Activated CD8-positive, alpha-beta memory T cell treated with anti-CD3 and anti-CD28 coated beads for 24 hours (primary cell): Measurements from ENCODE around the gene GAREM2.

Experiments used
- DNase-seq: peaks from one replicate; pipeline ENCODE4 v3.0.0-alpha.2; 2020

Gene GAREM2

GRCh38 chr2:26170795-26171194 lies 2.1 kb upstream of the GAREM2 start:
- DNase-seq = no peak

DNA sequence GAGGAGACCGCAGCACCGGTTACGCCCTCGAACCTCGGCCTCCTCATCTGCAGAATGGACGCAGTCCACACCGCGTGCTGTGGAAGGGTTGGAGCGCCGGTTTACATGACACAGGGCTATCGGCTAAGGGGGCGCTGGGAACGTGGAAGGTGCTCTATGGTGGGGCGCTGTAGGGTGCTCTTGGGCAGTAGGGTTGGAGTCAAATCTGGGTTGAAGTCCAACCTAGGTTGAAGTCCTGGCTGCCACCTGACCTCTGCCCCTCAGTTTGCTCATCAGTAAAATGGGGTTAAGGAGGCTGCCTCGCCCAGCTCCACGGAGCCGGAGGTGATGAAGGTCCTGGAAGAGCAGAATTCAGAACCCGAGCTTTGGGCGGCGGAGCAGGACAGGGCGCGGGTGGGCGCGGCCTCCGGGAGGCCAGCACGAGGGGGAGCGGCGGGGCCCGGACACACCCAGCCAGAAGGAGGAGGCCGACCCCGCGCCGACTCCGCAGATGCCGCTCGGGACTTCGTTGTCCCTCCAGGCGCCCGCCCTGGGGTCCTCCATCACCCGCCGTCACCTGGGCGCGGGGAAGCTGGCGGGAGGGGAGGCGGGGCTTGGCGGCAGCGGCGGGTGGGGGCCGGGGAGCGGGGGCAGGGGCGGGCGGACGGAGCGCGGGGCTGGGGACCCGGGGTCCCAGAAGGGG lies 558 bp upstream of the GAREM2 start:
- peak; percentile 56 for DNase-seq

DNA sequence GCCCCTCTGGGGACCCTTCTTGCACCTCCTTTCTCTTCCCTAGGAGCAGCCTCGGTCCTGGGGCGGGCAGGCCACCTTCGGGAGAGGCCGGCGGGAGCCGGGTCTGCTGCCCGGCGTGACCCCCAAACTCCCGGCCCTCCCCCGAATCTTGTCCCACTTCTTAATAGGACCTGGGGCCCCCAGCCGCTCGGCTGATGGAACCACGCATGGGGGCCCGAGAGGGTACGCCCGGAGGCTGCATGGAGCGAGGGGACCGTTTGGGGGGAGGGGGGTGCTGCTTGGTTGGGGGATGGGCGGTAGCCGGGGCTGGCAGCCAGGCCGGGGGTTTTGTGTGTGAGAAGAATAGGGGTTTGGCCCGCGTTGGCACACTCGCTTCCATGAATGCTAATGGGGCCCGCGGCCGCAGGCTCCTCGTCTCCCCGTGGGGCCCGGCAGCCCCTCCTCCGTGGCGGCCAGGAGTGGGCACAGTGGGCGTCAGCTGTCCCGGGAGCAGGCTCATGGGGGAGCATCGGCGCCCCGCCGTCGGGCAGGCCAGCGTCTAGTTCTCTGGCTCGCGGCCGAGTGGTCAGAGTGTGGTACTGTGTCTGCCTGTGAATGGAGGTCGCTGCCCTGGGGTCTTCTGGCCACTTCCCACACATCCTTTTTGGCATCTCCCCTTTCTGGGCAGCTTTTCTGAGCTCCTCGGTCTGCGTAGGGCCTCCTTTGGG lies 1.0 kb downstream of the GAREM2 start:
- DNase-seq = peak; percentile 59

DNA sequence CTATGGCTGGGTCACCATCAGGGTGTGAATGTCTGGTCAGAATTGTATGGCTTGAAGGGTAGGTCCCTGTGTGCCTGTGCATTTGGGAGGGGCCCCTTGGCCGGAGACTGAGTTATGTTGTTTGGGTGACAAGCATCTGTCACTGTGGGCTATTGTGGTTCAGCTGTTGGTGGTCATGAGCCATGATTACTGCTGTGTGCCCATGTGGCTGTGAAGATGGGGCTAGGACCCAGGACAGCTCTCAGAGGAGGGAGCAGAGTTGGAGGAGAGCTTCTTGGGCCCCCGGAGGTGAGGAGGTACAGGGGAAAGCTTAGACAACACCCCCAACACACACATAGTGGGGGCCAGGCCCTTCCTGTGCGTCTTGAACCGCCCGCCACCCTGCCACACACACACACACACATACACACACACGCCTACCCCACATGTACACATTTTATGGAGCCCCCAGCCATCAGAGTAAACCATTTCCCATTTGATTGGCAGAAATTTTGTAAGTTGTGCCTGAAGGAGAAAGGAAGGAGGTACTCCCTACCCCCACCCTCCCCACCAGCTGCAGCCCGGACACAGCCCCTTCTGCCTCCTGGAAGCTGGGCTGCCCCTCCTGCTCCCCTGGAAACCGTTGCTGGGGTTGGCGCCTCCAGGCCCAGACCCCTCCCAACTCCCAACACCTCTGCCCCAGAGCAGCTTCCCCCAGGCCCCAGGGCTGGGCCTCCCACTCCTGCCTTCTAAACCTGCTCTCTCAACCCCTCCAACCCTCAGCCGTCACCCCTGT lies 2.0 kb downstream of the GAREM2 start:
- DNase-seq = peak; percentile 51

- DNase-seq = peak; percentile 54
Measured at GRCh38 chr2:26175466-26176278, 2.8 kb downstream of the GAREM2 start.

DNA sequence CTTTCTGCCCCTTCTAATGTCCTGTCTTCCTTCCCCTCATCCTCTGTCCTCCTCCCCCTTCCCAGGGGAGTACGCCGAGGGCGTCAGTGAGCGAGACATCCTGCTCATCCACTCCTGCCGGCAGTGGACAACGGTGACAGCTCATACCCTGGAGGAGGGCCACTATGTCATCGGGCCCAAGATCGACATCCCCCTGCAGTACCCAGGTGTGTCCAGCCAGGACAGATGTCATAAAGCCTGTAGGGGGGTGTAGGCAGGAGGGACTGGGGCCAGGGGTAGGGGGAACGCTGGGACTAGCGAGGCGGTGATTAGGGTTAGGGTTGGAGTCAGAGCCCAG lies 3.4 kb downstream of the GAREM2 start:
- no peak for DNase-seq

- peak; percentile 32 for DNase-seq
Measured at GRCh38 chr2:26177122-26177521, 4.2 kb downstream of the GAREM2 start.

GRCh38 chr2:26178246-26178645 lies 5.4 kb downstream of the GAREM2 start:
- no peak for DNase-seq

DNA sequence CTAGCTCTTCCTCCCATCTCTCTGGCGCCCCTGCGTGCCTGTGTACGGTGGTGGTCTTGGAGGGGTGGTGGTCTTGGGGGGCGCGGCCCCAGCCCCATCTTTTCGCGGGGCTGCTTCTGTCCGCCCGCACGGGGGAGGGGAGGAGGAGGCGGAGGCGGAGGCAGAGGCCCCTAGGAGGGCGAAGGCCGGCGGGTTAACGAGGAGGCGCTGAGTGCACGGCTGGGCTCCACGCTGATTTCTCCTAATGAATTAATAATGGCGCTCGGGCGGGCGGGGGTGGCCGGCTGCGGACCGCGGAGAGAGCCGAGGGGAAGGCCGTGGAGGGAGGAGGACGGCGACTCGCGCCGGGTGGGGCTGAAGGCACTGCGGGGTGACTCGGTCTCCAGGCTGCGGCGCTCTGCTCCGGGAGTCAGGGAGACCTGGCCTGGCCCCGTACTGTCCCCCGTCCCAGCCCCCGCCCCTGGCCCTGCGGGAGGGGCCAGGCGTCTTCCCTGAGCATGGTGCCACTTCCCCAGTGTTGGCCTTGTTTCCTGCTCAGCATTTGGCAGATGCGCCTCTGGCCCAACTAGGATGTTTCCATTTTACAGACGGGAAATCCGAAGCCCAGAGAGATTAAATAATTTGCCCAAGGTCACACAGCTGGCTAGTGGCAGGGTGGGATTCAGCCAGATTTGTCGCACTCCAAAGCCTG lies 6.0 kb downstream of the GAREM2 start:
- DNase-seq = no peak

DNA sequence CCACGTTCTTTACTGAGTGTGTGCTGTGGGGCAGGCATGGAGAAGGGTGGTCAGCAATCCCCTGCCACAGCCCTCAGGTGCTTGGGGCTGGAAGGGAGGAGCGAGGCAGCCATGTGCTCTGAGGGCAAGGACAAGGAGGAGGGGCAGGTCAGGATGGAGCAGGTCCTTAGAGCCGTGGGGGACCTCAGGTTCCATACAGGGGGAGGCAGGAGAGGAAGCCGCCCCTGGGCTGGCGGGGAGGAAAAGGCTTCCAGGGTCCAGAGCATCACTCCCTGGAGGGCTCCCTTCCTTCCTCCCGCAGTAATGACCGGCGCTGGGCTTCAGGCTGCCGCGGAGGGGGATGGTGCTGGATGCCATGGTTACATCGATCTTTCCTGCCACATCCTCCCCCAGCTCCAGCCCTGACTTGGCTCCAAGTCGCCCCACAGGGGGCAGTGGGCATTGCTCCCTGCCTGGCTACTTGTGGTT lies 6.6 kb downstream of the GAREM2 start:
- no peak for DNase-seq

DNA sequence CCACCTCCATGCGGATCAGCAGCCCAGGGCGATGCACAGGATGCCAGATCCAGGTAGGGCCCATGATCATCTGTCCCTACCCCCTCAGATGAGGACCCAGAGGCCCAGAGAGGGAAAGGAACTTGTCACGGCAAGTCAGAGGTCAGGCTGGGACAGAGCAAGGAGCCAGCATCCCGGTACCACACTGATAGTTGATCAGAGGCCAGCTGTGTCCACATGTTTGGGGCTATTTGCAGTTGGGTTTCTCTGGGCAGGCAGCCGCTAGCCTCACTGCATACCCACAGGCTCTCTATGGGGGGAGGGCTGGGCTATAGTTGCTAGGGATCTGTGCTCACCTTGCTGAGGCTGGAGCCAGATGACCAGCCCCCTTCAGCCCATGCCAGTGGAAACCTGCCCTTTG lies 9.6 kb downstream of the GAREM2 start:
- no peak for DNase-seq

DNA sequence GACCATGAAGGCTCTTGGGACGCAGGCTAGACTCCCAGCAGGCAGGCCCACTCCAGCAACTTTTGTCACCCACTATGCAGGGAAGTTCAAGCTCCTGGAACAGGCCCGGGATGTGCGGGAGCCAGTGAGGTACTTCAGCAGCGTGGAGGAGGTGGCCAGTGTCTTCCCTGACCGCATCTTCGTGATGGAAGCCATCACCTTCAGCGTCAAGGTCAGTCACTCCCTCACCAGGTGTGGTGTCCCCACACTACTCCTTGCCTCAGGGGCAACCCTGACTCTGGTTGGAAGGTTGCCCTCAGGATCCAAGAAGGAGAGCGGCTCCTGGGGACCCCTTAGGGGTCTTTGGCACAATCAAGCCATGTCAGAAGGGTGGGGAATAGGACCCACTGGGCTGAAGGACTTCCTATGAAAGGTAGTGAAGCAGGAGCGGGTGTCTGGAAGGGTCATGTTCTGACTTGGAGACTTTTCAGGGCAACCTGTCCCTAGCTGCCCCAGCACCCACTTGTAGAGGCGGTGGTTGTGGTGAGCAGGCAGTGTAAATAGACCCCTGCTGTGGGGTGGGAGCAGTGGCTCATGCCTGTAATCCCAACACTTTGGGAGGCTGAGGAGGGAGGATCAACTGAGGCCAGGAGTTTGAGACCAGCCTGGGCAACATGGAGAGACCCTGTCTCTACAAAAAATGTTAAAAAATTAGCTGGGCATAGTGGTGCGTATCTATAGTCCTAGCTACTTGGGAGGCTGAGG lies 10.2 kb downstream of the GAREM2 start:
- no peak for DNase-seq

GRCh38 chr2:26184121-26184520 lies 11.2 kb downstream of the GAREM2 start:
- no peak for DNase-seq

DNA sequence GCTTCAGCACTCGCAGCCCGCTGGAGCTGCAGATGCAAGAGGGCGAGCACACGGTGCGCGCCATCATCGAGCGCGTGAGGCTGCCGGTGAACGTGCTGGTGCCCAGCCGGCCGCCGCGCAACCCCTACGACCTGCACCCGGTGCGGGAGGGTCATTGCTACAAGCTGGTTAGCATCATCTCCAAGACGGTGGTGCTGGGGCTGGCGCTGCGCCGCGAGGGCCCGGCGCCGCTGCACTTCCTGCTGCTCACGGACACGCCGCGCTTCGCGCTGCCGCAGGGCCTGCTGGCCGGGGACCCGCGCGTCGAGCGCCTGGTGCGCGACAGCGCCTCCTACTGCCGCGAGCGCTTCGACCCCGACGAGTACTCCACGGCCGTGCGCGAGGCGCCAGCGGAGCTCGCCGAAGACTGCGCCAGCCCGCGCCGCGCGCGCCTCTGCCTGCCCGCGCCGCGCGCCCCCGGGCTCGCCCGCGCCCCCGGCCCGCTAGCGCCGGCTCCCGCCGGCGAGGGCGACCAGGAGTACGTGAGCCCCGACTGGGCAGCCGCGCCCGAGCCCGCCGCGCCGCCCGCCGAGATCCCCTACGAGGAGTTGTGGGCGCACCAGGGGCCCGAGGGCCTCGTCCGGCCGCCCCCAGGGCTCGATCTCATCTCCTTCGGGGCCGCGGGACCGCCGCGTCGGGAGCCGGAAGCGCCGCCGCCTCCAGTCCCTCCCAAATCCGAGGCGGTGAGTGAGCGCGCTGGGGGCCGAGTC lies 11.8 kb downstream of the GAREM2 start:
- DNase-seq = peak; percentile 91

DNA sequence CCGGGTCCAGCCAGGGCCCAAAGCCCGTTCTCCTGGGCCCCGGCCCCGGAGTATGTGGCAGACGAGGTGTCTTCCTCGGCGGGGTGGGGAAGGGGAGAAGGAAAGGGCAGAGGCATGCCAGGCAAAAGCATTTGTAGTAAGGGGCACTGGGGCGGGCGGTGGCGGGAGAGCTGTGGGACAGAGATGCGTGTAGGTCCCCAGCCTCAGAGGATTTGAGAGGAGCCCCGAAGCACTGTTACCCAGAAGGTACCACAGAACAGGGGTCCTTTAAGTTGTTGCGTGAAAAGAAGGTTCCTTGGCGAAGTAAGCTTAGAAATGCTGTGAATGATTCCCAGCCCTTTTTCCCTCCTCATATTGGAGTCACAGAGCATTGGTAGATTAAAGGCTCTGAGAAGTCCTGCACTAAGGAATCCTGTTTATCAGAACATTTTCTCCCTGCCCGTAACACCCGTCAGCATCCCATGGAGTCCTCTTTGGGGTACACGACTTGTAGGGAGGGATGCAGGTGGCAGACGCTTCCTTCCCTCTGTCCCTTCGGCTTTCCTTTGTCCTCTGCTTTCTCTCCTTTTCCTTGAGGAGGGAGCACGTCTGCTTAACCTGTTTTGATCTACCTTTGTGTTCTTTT lies 12.5 kb downstream of the GAREM2 start:
- DNase-seq = peak; percentile 56

GRCh38 chr2:26185954-26186770 lies 13.3 kb downstream of the GAREM2 start:
- no peak for DNase-seq

GRCh38 chr2:26187114-26187513 lies 14.2 kb downstream of the GAREM2 start:
- no peak for DNase-seq

- no peak for DNase-seq
Measured at GRCh38 chr2:26187537-26188104, 14.7 kb downstream of the GAREM2 start.

- no peak for DNase-seq
Measured at GRCh38 chr2:26189123-26189522, 16.2 kb downstream of the GAREM2 start.
